WTC11 (cell line): Measurements from ENCODE around the gene BAIAP3. TPM values are rescaled to one million over a fixed set of nuclear protein-coding genes. Genes with fewer than 3 reads are reported as not detected.

Experiments
- ATAC-seq: fragments of 200-7000 bp; cut with Tn5 transposase; 2 replicates; pipeline ENCODE4 v1.10.0; 2021; ENCODE audit warnings: mild to moderate bottlenecking, moderate library complexity
- CTCF ChIA-PET: fragments of 300-600 bp; sonication (Branson Sonifier 250); formaldehyde crosslinking; loops from one replicate; lab custom pipeline; 2021; ENCODE audit warnings: antibody characterized with exemption; lab: Charles Lee
- POLR2A ChIA-PET: fragments of 350-600 bp; sonication (Branson Sonifier 250); formaldehyde crosslinking; loops from one replicate; lab custom pipeline; 2021; ENCODE audit warnings: antibody characterized with exemption; lab: Charles Lee
- DNase-seq: peaks from one replicate; pipeline ENCODE4 v3.0.0; 2021; ENCODE audit warnings: low spot score
- H3K27ac Mint-ChIP-seq: 2 replicates; pipeline ENCODE4 v1.8.0; 2021; ENCODE audit warnings: mixed read lengths
- H3K27me3 Mint-ChIP-seq: 2 replicates; pipeline ENCODE4 v1.8.0; 2021; ENCODE audit warnings: low read depth, mild to moderate bottlenecking, moderate library complexity, mixed read lengths
- H3K36me3 Mint-ChIP-seq: 2 replicates; pipeline ENCODE4 v1.8.0; 2021; ENCODE audit warnings: mixed read lengths
- H3K4me1 Mint-ChIP-seq: 2 replicates; pipeline ENCODE4 v1.8.0; 2022; ENCODE audit warnings: mixed read lengths
- H3K4me3 Mint-ChIP-seq: 2 replicates; pipeline ENCODE4 v1.8.0; 2021; ENCODE audit warnings: mild to moderate bottlenecking, moderate library complexity, mixed read lengths
- H3K9me3 Mint-ChIP-seq: 2 replicates; pipeline ENCODE4 v1.8.0; 2021; ENCODE audit warnings: mixed read lengths
- ATF2 ChIP-seq: sonication (generic); formaldehyde crosslinking; IDR thresholded peaks from 2 replicates; pipeline ENCODE4 v1.8.1; 2022; ENCODE audit warnings: low read depth, missing genetic modification reagents, borderline replicate concordance
- CBFB ChIP-seq: sonication (generic); formaldehyde crosslinking; IDR thresholded peaks from 2 replicates; pipeline ENCODE4 v1.8.1; 2022; ENCODE audit warnings: mild to moderate bottlenecking, low read depth, missing genetic modification reagents
- CTCF ChIP-seq: fragments of 200-600 bp; IDR thresholded peaks from 2 replicates; pipeline ENCODE4 v1.8.0; 2022; ENCODE audit warnings: antibody characterized with exemption
- E2F1 ChIP-seq: sonication (generic); formaldehyde crosslinking; IDR thresholded peaks from 2 replicates; pipeline ENCODE4 v1.8.0; 2022; ENCODE audit warnings: mild to moderate bottlenecking, missing genetic modification reagents
- E2F5 ChIP-seq: sonication (generic); formaldehyde crosslinking; IDR thresholded peaks from 2 replicates; pipeline ENCODE4 v1.8.1; 2022; ENCODE audit warnings: mild to moderate bottlenecking, moderate library complexity, missing genetic modification reagents
- ERG ChIP-seq: fragments of 250-450 bp; sonication (Bioruptor Pico); IDR thresholded peaks from 2 replicates; pipeline ENCODE4 v1.8.0; 2021; ENCODE audit warnings: mild to moderate bottlenecking
- GTF2I ChIP-seq: fragments of 250-450 bp; sonication (Bioruptor Pico); conservative IDR thresholded peaks from 2 replicates; pipeline ENCODE4 v1.4.0; 2021; ENCODE audit warnings: mild to moderate bottlenecking
- MLX ChIP-seq: sonication (generic); formaldehyde crosslinking; IDR thresholded peaks from 2 replicates; pipeline ENCODE4 v1.8.1; 2023; ENCODE audit warnings: mild to moderate bottlenecking, missing genetic modification reagents, moderate library complexity
- NFATC4 ChIP-seq: fragments of 250-450 bp; sonication (Bioruptor Pico); IDR thresholded peaks from 2 replicates; pipeline ENCODE4 v1.9.0; 2021; ENCODE audit warnings: mild to moderate bottlenecking
- NFYB ChIP-seq: sonication (generic); formaldehyde crosslinking; conservative IDR thresholded peaks from 2 replicates; pipeline ENCODE4 v1.8.0; 2022; ENCODE audit warnings: low read depth, missing genetic modification reagents
- PREB ChIP-seq: sonication (generic); formaldehyde crosslinking; IDR thresholded peaks from 2 replicates; pipeline ENCODE4 v1.8.1; 2022; ENCODE audit warnings: mild to moderate bottlenecking, missing genetic modification reagents, moderate library complexity, borderline replicate concordance
- TCF7 ChIP-seq: sonication (generic); formaldehyde crosslinking; IDR thresholded peaks from 2 replicates; pipeline ENCODE4 v1.8.0; 2022; ENCODE audit warnings: mild to moderate bottlenecking, low read depth, missing genetic modification reagents, moderate library complexity
- ZMAT4 ChIP-seq: fragments of 250-450 bp; sonication (Bioruptor Pico); IDR thresholded peaks from 2 replicates; pipeline ENCODE4 v1.9.0; 2021; ENCODE audit warnings: mild to moderate bottlenecking
- ZNF138 ChIP-seq: sonication (generic); formaldehyde crosslinking; conservative IDR thresholded peaks from 2 replicates; pipeline ENCODE4 v1.8.1; 2022; ENCODE audit warnings: mild to moderate bottlenecking, moderate library complexity, missing genetic modification reagents
- ZNF232 ChIP-seq: sonication (generic); formaldehyde crosslinking; IDR thresholded peaks from 2 replicates; pipeline ENCODE4 v1.8.0; 2022; ENCODE audit warnings: mild to moderate bottlenecking, missing genetic modification reagents
- ZNF317 ChIP-seq: sonication (generic); formaldehyde crosslinking; IDR thresholded peaks from 2 replicates; pipeline ENCODE4 v1.8.1; 2023; ENCODE audit warnings: low read depth, mild to moderate bottlenecking, moderate library complexity, missing genetic modification reagents, borderline replicate concordance
- ZSCAN18 ChIP-seq: fragments of 250-450 bp; sonication (Bioruptor Pico); IDR thresholded peaks from 2 replicates; pipeline ENCODE4 v2.1.2; 2022; ENCODE audit warnings: mild to moderate bottlenecking, moderate library complexity
- total RNA-seq: library from RNA; stranded (reverse); gene quantifications from 3 replicates; pipeline ENCODE4 v1.2.3, GENCODE V29; 2021

Gene BAIAP3
- total RNA-seq, 1 experiment from 2014 or later = 18.8 TPM

GRCh38 chr16:1383556-1383955 is 50.1 kb downstream of the BAIAP3 start:
- ATAC-seq (no peak), DNase-seq (no peak)
- no peaks in the 10 kb centered on the region for H3K9me3 Mint-ChIP-seq
- no peak overlapping the region for H3K4me3 Mint-ChIP-seq
- CTCF ChIA-PET = interaction anchor here (1.0 kb wide), 1 partner anchor 20 kb away, joined by 3 read pairs; no protein-coding TSS in a partner anchor
- H3K27me3 Mint-ChIP-seq = no peaks in the 10 kb centered on the region
- no peak overlapping the region for H3K27ac Mint-ChIP-seq
- no peaks in the 10 kb centered on the region for H3K36me3 Mint-ChIP-seq
- H3K4me1 Mint-ChIP-seq = peaks cover 8% of the 10 kb centered on the region
- TF ChIP-seq ZNF317 = no peak
- POLR2A ChIA-PET = no interaction called here

- Mint-ChIP-seq H3K27me3 (no peaks in the 10 kb centered on the region), H3K4me1 (peaks cover under 1% of the 10 kb centered on the region), H3K36me3 (no peaks in the 10 kb centered on the region; the same call in 1 of the 2 replicates), H3K27ac (no peak overlapping the region), H3K9me3 (no peaks in the 10 kb centered on the region), H3K4me3 (no peak overlapping the region)
- ATAC-seq (no peak), DNase-seq (no peak)
- TF ChIP-seq ZNF232 (no peak), ZSCAN18 (no peak)
- ChIA-PET CTCF (no interaction called here), POLR2A (no interaction called here)
These were observed 51.8 kb downstream of the BAIAP3 start for GRCh38 chr16:1385232-1385631.

GRCh38 chr16:1387331-1387730 is 53.9 kb downstream of the BAIAP3 start:
- no peaks in the 10 kb centered on the region for H3K9me3 Mint-ChIP-seq
- no peak for DNase-seq
- ChIA-PET POLR2A (no interaction called here), CTCF (interaction anchor here (2.1 kb wide), 1 partner anchor 24 kb away, joined by 8 read pairs; no protein-coding TSS in a partner anchor)
- ATAC-seq = no peak
- TF ChIP-seq ZNF138 (CRISPR knock-in tag) (no peak), ERG (CRISPR knock-in tag) (no peak), E2F5 (CRISPR knock-in tag) (no peak), ATF2 (no peak), PREB (no peak), CTCF (no peak), GTF2I (no peak)
- no peaks in the 10 kb centered on the region for H3K4me1 Mint-ChIP-seq
- H3K27me3 Mint-ChIP-seq = no peaks in the 10 kb centered on the region
- no peak overlapping the region for H3K4me3 Mint-ChIP-seq
- H3K36me3 Mint-ChIP-seq = no peaks in the 10 kb centered on the region; the same call in 1 of the 2 replicates
- H3K27ac Mint-ChIP-seq = no peak overlapping the region

GRCh38 chr16:1389762-1390161 is 56.3 kb downstream of the BAIAP3 start:
- no peak overlapping the region for H3K27ac Mint-ChIP-seq
- no peak overlapping the region for H3K4me3 Mint-ChIP-seq
- CTCF ChIA-PET = no interaction called here
- POLR2A ChIA-PET = no interaction called here
- no peak for ATAC-seq
- H3K27me3 Mint-ChIP-seq = no peaks in the 10 kb centered on the region
- no peaks in the 10 kb centered on the region for H3K9me3 Mint-ChIP-seq
- no peak for DNase-seq
- no peaks in the 10 kb centered on the region; the same call in 1 of the 2 replicates for H3K36me3 Mint-ChIP-seq
- H3K4me1 Mint-ChIP-seq = no peaks in the 10 kb centered on the region
- TF ChIP-seq NFATC4 (CRISPR knock-in tag) = no peak
- TF ChIP-seq NFYB = no peak
- no peak for TF ChIP-seq ZNF232
- no peak for TF ChIP-seq ZMAT4 (CRISPR knock-in tag)
- no peak for TF ChIP-seq CBFB (CRISPR knock-in tag)
- no peak for TF ChIP-seq TCF7 (CRISPR knock-in tag)
- TF ChIP-seq E2F1 (CRISPR knock-in tag) = no peak
- no peak for TF ChIP-seq MLX (CRISPR knock-in tag)
